Fibroblast of villous mesenchyme (primary cell): ENCODE measurements around the gene IL1F10. TPM values are rescaled to one million over a fixed set of nuclear protein-coding genes. Genes with fewer than 3 reads are reported as not detected.

Experiments used
- DNase-seq: peaks from one replicate; pipeline ENCODE4 v3.0.0-alpha.2; 2010; ENCODE audit warnings: low read depth
- H3K4me3 ChIP-seq: 2 replicates; pipeline ENCODE4 v1.5.1; 2011; ENCODE audit warnings: low read depth, mild to moderate bottlenecking, low read length
- CTCF ChIP-seq: IDR thresholded peaks from 2 replicates; pipeline ENCODE4 v1.5.1; 2012; ENCODE audit warnings: low read depth, mild to moderate bottlenecking, low read length; ENCODE audit not compliant: insufficient read depth
- total RNA-seq: library from RNA; depleted of rRNA; stranded (reverse); fragments of >200 nt; gene quantifications from 2 replicates; pipeline ENCODE4 v1.2.3, GENCODE V29; 2012

Gene IL1F10
- total RNA-seq, 1 donor = not detected

GRCh38 chr2:113070606-113070975, 2.8 kb downstream of the IL1F10 start:
- TF ChIP-seq CTCF = no peak

GRCh38 chr2:113072584-113072983, 4.8 kb downstream of the IL1F10 start:
- no peak for DNase-seq
- TF ChIP-seq CTCF = no peak

More at GRCh38 chr2:113070606-113070975, 2.8 kb downstream of the IL1F10 start:
- no peak for DNase-seq
- H3K4me3 ChIP-seq = no peak overlapping the region

GRCh38 chr2:113073325-113073834, 5.6 kb downstream of the IL1F10 start:
- TF ChIP-seq CTCF = no peak
- no peak overlapping the region for H3K4me3 ChIP-seq
- no peak for DNase-seq

More at GRCh38 chr2:113072584-113072983, 4.8 kb downstream of the IL1F10 start:
- H3K4me3 ChIP-seq = no peak overlapping the region

GRCh38 chr2:113075030-113075429, 7.3 kb downstream of the IL1F10 start:
- no peak overlapping the region for H3K4me3 ChIP-seq
- no peak for TF ChIP-seq CTCF
- no peak for DNase-seq

- DNase-seq = no peak
- no peak for TF ChIP-seq CTCF
- H3K4me3 ChIP-seq = no peak overlapping the region
These were observed 7.8 kb downstream of the IL1F10 start for GRCh38 chr2:113075600-113075999.

- DNase-seq = no peak
- H3K4me3 ChIP-seq = no peak overlapping the region
- TF ChIP-seq CTCF = no peak
These were observed 9.3 kb downstream of the IL1F10 start for GRCh38 chr2:113076954-113077669.

- DNase-seq = no peak
- TF ChIP-seq CTCF = no peak
- no peak overlapping the region for H3K4me3 ChIP-seq
These were observed 10.2 kb downstream of the IL1F10 start for GRCh38 chr2:113077921-113078320.
